ENCODE data around the gene IRF4. TPM values are rescaled to one million over a fixed set of nuclear protein-coding genes. Genes with fewer than 3 reads are reported as not detected.

IRF4 gene
- total and polyA plus RNA-seq, 11 donors: 0.08 to 4.4 (median 0.30) TPM; not detected in 1

GRCh38 chr6:446418-447366, 55.1 kb downstream of the IRF4 start:
- ATAC-seq (no peak), DNase-seq (peak in 1 of 5 donors; percentile 8)
- TF ChIP-seq POLR2A (IDR thresholded peaks at IDR 0.05) (no peak), CTCF (IDR thresholded peaks at IDR 0.05) (no peak)
- peak overlapping the region in 1 of 12 donors; percentile 25 for H3K4me3 ChIP-seq
- H3K27me3 ChIP-seq: peaks cover 0 to 7% (median 0%) of the 10 kb centered on the region in 9 donors
- H3K9me3 ChIP-seq: no peaks in the 10 kb centered on the region
- WGBS, 4 donors: 80 to 88% (median 84%) methylated on average over 24 to 28 of the region's 28 CpGs
- no peaks in the 10 kb centered on the region for H3K36me3 ChIP-seq
- H3K4me1 ChIP-seq: peaks cover 0 to 7% (median 0%) of the 10 kb centered on the region in 12 donors
- intact Hi-C loops (cut with DNase I): no loop called here
- H3K27ac ChIP-seq: no peak overlapping the region

- Histone ChIP-seq H3K9me3 (no peaks in the 10 kb centered on the region), H3K4me1 (peaks cover 0 to 7% (median 0%) of the 10 kb centered on the region in 12 donors), H3K27ac (no peak overlapping the region), H3K4me3 (peak overlapping the region in 1 of 12 donors; percentile 25), H3K27me3 (peaks cover 0 to 7% (median 0%) of the 10 kb centered on the region in 9 donors), H3K36me3 (no peaks in the 10 kb centered on the region)
- WGBS, 4 donors: 86 to 89% (median 88%) methylated on average over 26 to 29 of the region's 29 CpGs
- DNase-seq: no peak
- TF ChIP-seq POLR2A (IDR thresholded peaks at IDR 0.05) (no peak), CTCF (IDR thresholded peaks at IDR 0.05) (no peak)
- no peak for ATAC-seq
- intact Hi-C loops (cut with DNase I): no loop called here
These were observed 56.0 kb downstream of the IRF4 start for GRCh38 chr6:447381-448165.

GRCh38 chr6:448296-449056, 56.9 kb downstream of the IRF4 start:
- DNase-seq (no peak), ATAC-seq (no peak)
- Histone ChIP-seq H3K27ac (no peak overlapping the region), H3K4me1 (peaks cover 0 to 7% (median 0%) of the 10 kb centered on the region in 12 donors), H3K36me3 (no peaks in the 10 kb centered on the region), H3K9me3 (no peaks in the 10 kb centered on the region), H3K27me3 (peaks cover 0 to 6% (median 0%) of the 10 kb centered on the region in 9 donors), H3K4me3 (no peak overlapping the region)
- intact Hi-C loops (cut with DNase I): no loop called here
- TF ChIP-seq CTCF (IDR thresholded peaks at IDR 0.05) (no peak), POLR2A (IDR thresholded peaks at IDR 0.05) (no peak)
- WGBS, 4 donors: 87 to 95% (median 89%) methylated on average over 19 of the region's 19 CpGs
